Gastroesophageal sphincter (tissue), 4 donors: ENCODE results near the gene BOD1L2. TPM values are rescaled to one million over a fixed set of nuclear protein-coding genes. Genes with fewer than 3 reads are reported as not detected.

Experiments used
- ATAC-seq: fragments of 150-250 bp; one replicate; pipeline ENCODE4 v1.9.1; 2016; ENCODE audit warnings: mild to moderate bottlenecking, moderate library complexity
- H3K27ac ChIP-seq, 4 donors: fragments of 200-600 bp; sonication (generic) in 3 of 4; 1 replicate in 3 of 4; 2 replicates in 1 of 4; pipeline ENCODE4 v1.5.1; 2016 to 2019
- H3K27me3 ChIP-seq: fragments of 200-600 bp; sonication (generic); one replicate; pipeline ENCODE4 v1.5.1; 2019
- H3K36me3 ChIP-seq, 2 donors: fragments of 200-600 bp; sonication (generic); one replicate each; pipeline ENCODE4 v1.5.1; 2019; ENCODE audit warnings: control low read depth in 1 of 2
- H3K4me1 ChIP-seq, 3 donors: fragments of 200-600 bp; sonication (generic); 1 replicate in 2 of 3; 2 replicates in 1 of 3; pipeline ENCODE4 v1.5.1; 2016 to 2019; ENCODE audit warnings: control low read depth in 2 of 3
- H3K4me3 ChIP-seq, 2 donors: fragments of 200-600 bp; sonication (generic); one replicate each; pipeline ENCODE4 v1.5.1; 2019; ENCODE audit warnings: mild to moderate bottlenecking in 1 of 2, moderate library complexity in 1 of 2
- H3K9me3 ChIP-seq, 3 donors: fragments of 200-600 bp; sonication (generic); one replicate each; pipeline ENCODE4 v1.5.1; 2017 to 2019; ENCODE audit warnings: control low read depth in 2 of 3
- EP300 ChIP-seq: sonication (generic); formaldehyde crosslinking; IDR thresholded peaks from one replicate; pipeline ENCODE4 v1.6.1; 2017; ENCODE audit warnings: antibody characterized with exemption, mild to moderate bottlenecking
- POLR2A ChIP-seq, 2 donors: fragments of 450-650 bp; IDR thresholded peaks; one replicate each; pipeline ENCODE4 v1.6.1; 2017; ENCODE audit warnings: antibody characterized with exemption in 2 of 2, mild to moderate bottlenecking in 2 of 2, moderate library complexity in 1 of 2
- POLR2AphosphoS5 ChIP-seq: sonication (generic); formaldehyde crosslinking; IDR thresholded peaks from one replicate; pipeline ENCODE4 v1.6.1; 2017; ENCODE audit warnings: antibody characterized with exemption
- WGBS, 2 donors: methylation state at CpG; one replicate each; pipeline ENCODE4 v1.1.5; 2018; ENCODE audit warnings: low coverage in 1 of 2; 5-methylcytosine and 5-hydroxymethylcytosine counted together
- total RNA-seq, 4 donors: library from RNA; depleted of rRNA; stranded (reverse); fragments of >200 nt; gene quantifications; one replicate each; pipeline ENCODE4 v1.1.0, GENCODE V29; 2016
- TF ChIP-seq, protein P1 (sequence below), 4 experiments: fragments of 200-600 bp in 2 of 4; fragments of 450-650 bp in 2 of 4; sonication (generic) in 1 of 4; IDR thresholded peaks; one replicate each; pipeline ENCODE4 v1.5.1; 2017 to 2019; ENCODE audit warnings: antibody characterized with exemption in 4 of 4, mild to moderate bottlenecking in 2 of 4, moderate library complexity in 2 of 4

BOD1L2 gene
- total RNA-seq, 4 donors from 2014 or later: not detected

DNA sequence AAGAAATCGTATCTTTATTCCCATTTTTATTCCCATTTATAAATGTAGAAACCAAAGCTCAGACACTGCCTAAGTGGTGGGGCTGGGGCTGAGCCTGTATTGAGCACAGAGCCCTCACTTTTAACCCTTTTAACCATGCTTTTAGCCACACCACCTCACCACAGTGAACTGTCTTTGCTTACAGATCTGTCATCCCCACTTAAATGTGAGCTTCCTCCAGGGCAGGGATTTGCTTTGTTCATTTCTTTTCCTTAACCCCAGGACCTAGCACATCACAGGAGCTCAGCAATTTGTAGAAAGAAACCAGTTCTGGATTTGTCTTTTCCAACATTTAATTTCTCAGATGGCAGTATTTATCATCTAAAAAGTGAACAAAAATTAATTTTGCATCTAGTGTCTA, 2.2 kb downstream of the BOD1L2 start:
- Histone ChIP-seq H3K4me3 (no peak overlapping the region), H3K4me1 (peaks cover 0 to 5% (median 0%) of the 10 kb centered on the region in 3 donors), H3K36me3 (no peaks in the 10 kb centered on the region), H3K27me3 (peaks cover 29% of the 10 kb centered on the region), H3K9me3 (no peaks in the 10 kb centered on the region), H3K27ac (no peak overlapping the region)
- ATAC-seq: no peak
- 17 to 38% methylated on average over 1 of the region's 1 CpG for WGBS, 2 donors
- TF ChIP-seq POLR2A (IDR thresholded peaks at IDR 0.05): no peak
- TF ChIP-seq EP300: no peak
- TF ChIP-seq, protein P1, sequence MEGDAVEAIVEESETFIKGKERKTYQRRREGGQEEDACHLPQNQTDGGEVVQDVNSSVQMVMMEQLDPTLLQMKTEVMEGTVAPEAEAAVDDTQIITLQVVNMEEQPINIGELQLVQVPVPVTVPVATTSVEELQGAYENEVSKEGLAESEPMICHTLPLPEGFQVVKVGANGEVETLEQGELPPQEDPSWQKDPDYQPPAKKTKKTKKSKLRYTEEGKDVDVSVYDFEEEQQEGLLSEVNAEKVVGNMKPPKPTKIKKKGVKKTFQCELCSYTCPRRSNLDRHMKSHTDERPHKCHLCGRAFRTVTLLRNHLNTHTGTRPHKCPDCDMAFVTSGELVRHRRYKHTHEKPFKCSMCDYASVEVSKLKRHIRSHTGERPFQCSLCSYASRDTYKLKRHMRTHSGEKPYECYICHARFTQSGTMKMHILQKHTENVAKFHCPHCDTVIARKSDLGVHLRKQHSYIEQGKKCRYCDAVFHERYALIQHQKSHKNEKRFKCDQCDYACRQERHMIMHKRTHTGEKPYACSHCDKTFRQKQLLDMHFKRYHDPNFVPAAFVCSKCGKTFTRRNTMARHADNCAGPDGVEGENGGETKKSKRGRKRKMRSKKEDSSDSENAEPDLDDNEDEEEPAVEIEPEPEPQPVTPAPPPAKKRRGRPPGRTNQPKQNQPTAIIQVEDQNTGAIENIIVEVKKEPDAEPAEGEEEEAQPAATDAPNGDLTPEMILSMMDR (IDR thresholded peaks at IDR 0.05): no peak
- no peak for TF ChIP-seq POLR2AphosphoS5

DNA sequence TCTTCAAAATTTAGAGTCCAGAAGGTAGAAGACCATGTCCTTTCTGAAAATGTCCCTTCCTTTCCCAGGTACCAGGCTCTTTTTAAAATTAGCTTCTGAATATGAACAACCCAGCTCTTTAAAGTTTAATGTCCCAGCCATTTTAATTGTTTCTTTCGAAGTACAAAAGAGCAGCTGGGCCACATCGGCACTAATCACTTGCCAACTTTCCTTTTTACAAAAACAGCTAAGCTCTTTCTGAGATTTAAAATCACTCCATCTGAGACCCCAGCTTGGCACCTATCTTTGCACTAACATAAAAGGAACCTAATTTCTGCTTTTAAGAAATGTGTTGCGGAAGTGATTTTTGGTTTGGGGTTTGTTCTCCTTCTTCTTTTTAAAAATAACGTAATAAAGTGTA, 2.6 kb downstream of the BOD1L2 start:
- Histone ChIP-seq H3K27ac (no peak overlapping the region), H3K36me3 (no peaks in the 10 kb centered on the region), H3K9me3 (no peaks in the 10 kb centered on the region), H3K27me3 (peaks cover 29% of the 10 kb centered on the region), H3K4me3 (no peak overlapping the region), H3K4me1 (peaks cover 0 to 5% (median 0%) of the 10 kb centered on the region in 3 donors)
- no peak for ATAC-seq
- TF ChIP-seq POLR2AphosphoS5: no peak
- TF ChIP-seq, protein P1 (IDR thresholded peaks at IDR 0.05): no peak
- no peak for TF ChIP-seq POLR2A (IDR thresholded peaks at IDR 0.05)
- no peak for TF ChIP-seq EP300
- WGBS, 2 donors: 16 to 35% methylated on average over 4 of the region's 4 CpGs

DNA sequence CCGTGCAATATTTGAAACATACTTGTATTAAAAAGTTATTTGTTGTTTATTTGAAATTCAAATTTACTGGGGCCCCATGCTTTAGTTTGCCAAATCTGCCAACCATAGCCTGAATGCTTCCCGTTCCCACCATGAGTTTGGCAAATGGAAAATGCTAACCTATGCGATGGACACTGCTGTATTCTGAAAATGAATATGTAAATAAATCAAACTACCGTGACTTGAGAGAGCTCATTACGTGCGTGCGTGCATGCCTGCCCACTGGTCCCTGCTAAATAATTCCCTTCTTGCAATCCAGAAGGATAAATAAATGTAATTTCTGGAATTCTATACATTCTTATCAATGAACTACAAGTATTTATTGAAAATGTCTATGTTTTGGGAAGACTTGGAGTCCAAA, 3.2 kb downstream of the BOD1L2 start:
- H3K9me3 ChIP-seq: no peaks in the 10 kb centered on the region
- TF ChIP-seq, protein P1 (IDR thresholded peaks at IDR 0.05): no peak
- TF ChIP-seq POLR2AphosphoS5: no peak
- no peak for TF ChIP-seq EP300
- no peak for TF ChIP-seq POLR2A (IDR thresholded peaks at IDR 0.05)
- no peak for ATAC-seq
- peaks cover 29% of the 10 kb centered on the region for H3K27me3 ChIP-seq
- no peaks in the 10 kb centered on the region for H3K36me3 ChIP-seq
- no peak overlapping the region for H3K27ac ChIP-seq
- H3K4me1 ChIP-seq: peaks cover 0 to 5% (median 0%) of the 10 kb centered on the region in 3 donors
- no peak overlapping the region for H3K4me3 ChIP-seq
- 40 to 48% methylated on average over 7 of the region's 7 CpGs for WGBS, 2 donors

DNA sequence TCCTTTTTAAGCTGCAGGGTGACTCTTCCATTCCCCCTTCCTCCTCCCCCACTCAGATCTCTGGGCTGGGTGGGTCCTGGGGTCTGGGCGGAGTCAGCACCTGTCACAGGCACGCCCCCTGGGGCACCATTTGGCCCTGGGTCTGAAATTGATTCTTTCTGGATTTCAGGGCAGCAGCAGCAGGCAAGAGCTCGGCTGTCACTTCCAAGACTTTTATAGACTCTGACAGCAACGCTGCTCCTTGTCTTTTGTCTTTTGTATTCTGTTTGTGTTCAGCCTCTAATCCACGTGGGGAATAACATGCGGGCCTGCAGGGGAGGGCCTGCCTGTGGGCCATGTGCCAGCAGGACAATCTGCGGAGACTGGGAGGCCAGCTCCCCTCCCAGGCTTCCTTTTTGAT, 3.9 kb downstream of the BOD1L2 start:
- ATAC-seq: no peak
- H3K36me3 ChIP-seq: no peaks in the 10 kb centered on the region

DNA sequence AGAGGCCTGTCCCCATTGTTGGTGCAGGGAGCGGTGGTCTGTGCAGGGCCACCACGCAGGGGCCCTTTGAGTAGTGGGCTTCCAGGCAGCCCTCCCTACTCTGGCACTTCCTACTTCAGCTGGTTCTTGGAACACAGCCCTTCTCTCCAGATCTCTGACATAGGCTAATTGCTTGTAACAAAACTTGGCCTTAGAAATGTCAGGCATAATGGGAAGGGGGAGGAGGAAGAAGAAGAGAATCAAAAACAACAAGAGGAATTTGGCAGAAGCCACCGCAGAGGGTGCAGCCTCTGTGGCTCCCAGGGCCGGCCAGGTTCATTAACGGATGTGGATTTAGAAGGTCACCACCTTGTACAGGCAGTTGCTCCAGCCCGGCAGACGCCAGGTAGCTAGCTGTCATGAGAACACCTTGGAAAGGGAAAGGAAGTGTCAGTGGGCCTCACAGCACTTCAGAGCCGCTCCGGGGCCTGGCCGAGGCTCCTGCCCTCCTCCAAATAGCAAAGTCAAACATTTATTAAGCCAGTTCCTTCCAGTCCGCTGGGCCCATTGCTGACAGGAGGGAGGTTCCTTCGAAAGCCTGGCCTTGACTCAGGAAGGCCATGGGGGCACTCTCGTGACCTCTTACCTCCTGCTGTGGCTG, 7.4 kb downstream of the BOD1L2 start:
- Histone ChIP-seq H3K9me3 (no peaks in the 10 kb centered on the region), H3K27me3 (peaks cover 17% of the 10 kb centered on the region), H3K36me3 (no peaks in the 10 kb centered on the region), H3K4me3 (no peak overlapping the region), H3K4me1 (peaks cover 0 to 5% (median 0%) of the 10 kb centered on the region in 3 donors), H3K27ac (no peak overlapping the region)
- WGBS, 2 donors: 20 to 27% methylated on average over 1 to 6 of the region's 13 CpGs
- no peak for ATAC-seq
- TF ChIP-seq, protein P1 (IDR thresholded peaks at IDR 0.05): no peak

More for the DNA sequence above, 3.9 kb downstream of the BOD1L2 start:
- Histone ChIP-seq H3K27ac (no peak overlapping the region), H3K9me3 (no peaks in the 10 kb centered on the region), H3K4me1 (peaks cover 0 to 5% (median 0%) of the 10 kb centered on the region in 3 donors), H3K4me3 (no peak overlapping the region), H3K27me3 (peaks cover 29% of the 10 kb centered on the region)
- 0 to 5% methylated on average over 2 to 7 of the region's 7 CpGs for WGBS, 2 donors
- no peak for TF ChIP-seq EP300
